ENCODE measurements around the gene IKBKE.
"Not testable (repeated sequence)": the region's sequence is repeated elsewhere in the genome, so short reads cannot be mapped to it uniquely, and the experiment has no call there.

Gene IKBKE

DNA sequence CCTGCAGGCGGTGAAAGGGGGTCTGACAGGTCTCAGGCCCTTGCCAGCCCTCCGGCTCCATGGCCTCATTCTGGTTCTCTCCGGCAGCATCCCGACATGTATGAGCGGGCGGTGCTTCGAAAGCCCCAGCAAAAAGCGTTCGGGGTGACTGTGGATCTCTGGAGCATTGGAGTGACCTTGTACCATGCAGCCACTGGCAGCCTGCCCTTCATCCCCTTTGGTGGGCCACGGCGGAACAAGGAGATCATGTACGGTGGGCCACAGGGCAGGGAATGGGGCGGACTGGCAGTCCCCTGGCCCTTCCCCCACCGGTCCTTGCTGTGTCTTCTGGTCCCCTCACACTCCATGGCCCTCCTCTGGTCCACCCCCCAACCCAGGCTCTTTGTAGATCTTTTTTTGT lies 6.3 kb downstream of the IKBKE start:
- DNase-seq, result no peak

DNA sequence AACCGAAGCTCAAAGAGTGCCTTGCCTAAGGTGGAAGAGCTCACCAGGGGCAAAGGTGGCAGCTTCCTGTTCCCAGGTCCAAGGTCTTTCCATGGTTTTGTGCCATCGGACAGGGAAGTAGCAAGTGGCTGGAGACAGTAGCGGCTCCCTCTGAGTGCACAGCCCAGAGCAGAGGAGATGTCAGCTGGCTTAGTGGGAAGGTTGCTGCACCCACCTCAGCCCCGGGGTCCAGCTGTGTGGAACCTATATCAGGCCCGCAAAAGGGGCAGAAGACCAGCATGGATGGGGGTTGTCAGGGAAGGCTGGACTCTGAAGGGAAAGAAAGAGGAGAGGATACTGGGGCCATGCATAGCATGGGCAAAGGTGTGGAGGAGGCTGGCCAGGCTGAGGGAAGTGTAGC lies 6.8 kb downstream of the IKBKE start:
- DNase-seq, result no peak

DNA sequence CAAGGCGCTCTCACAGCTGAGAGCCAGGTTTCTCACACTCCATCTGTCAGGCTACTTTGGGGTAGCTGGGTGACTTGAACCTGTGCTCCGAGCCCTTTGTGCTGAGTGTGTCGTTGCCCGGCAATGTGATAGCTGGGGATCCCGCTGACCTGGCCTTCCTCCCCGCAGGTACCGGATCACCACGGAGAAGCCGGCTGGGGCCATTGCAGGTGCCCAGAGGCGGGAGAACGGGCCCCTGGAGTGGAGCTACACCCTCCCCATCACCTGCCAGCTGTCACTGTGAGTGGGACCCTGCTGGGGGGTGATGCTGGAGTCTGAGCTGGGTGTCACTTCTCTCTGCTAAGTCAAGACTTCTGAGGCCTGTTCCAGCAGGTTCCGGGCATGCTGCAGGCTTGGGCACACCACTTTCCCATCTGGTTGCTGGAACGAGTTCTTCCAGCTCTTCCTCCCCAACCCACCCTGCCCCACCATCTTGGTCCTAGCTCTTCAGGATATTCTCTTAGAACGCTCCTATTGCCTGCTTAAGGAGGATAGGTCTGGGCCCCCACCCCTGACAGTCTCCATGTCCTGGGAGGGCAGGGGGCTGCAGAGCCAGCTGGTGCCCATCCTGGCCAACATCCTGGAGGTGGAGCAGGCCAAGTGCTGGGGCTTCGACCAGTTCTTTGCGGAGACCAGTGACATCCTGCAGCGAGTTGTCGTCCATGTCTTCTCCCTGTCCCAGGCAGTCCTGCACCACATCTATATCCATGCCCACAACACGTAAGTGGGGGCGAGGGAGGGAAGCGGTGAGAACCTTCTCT lies 7.5 kb downstream of the IKBKE start:
- no peak for DNase-seq

DNA sequence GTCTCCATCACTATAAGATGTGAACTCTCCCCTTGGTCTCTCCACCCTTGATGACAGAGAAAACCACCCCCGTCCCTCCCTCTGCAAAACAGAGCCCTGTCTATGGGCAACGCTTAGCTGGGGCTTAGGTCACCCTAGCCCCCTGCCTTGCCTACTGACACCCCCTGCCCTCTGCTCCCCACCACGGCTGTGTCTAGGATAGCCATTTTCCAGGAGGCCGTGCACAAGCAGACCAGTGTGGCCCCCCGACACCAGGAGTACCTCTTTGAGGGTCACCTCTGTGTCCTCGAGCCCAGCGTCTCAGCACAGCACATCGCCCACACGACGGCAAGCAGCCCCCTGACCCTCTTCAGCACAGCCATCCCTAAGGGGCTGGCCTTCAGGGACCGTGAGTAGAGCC lies 8.5 kb downstream of the IKBKE start:
- DNase-seq, result no peak

DNA sequence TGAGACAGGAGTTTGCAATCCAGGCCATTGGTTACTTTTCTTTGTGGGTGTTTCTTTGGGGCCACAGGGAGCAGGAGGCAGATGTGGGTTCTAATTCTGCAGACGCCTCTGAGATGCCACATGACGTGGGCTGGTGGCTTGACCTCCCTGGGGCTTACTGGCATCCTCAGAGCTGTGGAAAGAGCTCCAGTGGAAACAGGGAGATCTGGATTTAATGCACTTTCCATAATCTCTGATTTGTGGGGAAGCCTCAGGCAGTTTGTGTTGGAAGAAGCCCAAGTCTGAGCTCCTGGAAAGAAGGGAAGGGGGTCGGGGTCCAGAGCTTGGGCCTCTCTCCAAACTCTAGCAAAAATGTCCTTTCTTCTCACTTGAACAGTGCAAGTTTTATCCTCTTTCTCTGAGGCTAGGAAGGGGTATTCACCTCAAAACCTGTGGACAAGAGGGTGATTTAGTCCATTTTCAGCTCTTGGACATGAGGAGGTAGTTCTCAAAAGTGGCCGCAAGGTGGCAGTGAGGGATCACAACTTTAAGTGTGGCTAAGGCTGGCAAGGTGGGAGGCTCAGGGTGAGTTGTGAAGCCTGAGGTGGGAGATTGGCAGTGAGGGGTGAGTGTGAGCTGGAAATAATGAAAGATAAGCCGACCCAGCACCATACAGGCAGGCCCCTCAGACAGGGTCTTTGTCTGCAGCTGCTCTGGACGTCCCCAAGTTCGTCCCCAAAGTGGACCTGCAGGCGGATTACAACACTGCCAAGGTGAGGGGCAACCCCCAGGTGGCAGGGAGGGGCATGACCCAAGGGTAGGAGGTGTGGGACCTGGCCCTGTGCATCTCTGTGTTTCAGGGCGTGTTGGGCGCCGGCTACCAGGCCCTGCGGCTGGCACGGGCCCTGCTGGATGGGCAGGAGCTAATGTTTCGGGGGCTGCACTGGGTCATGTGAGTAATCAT lies 9.2 kb downstream of the IKBKE start:
- DNase-seq, result peak; percentile 90

DNA sequence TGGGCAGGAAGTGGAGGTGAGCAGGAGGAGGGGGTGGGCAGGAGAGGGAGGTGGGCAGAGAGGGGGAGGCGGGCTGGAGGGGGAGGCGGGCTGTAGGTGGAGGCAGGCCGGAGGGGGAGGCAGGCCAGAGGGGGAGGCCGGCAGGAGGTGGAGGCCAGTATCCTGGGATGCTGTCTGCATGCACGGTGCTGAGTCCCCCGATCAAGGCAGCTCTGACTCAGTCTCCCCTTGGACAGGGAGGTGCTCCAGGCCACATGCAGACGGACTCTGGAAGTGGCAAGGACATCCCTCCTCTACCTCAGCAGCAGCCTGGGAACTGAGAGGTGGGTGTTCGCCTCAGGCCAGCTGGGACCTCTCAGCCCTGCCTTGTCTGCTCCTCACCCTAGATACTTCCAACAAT lies 9.9 kb downstream of the IKBKE start:
- no peak for DNase-seq

DNA sequence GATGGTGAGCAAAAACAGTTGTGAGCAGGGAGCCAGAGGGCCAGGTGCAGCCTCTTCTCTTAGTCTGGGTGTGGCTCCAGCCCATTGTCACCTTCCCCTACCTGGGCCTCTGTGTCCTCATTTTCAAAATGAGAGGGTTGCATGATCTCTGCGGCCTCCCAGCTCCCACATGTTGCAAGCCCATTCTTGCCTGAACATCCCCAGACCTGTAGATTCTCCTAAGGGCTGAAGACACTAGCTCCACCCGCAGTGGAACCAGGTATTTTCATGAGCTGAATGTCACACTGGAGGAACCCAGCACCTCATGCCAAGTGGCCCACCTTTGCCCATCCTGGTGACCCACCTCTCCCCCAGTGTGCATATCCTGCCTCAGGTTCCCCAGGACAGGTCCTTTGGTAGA lies 12.3 kb downstream of the IKBKE start:
- DNase-seq, result no peak

DNA sequence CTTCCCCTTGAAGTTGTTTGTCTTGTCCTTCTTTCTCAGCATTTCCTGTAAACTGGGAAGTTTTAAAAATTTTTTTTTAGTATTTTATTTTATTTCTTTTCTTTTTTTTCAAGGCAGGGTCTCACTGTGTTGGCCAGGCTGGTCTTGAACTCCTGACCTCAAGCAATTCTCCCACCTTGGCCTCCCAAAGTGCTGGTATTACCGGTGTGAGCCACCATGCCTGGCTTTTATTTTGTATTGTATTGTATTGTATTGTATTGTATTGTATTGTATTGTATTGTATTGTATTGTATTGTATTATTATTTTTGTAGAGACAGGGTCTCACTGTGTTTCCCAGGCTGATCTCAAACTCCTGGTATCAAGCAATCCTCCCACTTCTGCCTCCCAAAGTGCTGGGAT lies 13.6 kb downstream of the IKBKE start:
- DNase-seq, result not testable (repeated sequence)

DNA sequence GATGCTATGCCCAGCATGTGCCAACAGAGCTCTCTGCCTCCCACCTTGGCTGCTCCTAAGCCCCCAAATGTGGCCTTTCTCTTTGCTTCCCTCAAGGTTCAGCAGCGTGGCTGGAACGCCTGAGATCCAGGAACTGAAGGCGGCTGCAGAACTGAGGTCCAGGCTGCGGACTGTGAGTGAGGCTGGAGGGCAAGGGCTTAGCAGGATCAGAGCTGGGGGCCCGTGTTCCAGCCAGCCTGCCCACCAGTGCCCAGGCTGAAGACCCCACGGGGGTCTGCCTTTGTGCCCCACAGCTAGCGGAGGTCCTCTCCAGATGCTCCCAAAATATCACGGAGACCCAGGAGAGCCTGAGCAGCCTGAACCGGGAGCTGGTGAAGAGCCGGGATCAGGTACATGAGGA lies 14.6 kb downstream of the IKBKE start:
- DNase-seq, result no peak

DNA sequence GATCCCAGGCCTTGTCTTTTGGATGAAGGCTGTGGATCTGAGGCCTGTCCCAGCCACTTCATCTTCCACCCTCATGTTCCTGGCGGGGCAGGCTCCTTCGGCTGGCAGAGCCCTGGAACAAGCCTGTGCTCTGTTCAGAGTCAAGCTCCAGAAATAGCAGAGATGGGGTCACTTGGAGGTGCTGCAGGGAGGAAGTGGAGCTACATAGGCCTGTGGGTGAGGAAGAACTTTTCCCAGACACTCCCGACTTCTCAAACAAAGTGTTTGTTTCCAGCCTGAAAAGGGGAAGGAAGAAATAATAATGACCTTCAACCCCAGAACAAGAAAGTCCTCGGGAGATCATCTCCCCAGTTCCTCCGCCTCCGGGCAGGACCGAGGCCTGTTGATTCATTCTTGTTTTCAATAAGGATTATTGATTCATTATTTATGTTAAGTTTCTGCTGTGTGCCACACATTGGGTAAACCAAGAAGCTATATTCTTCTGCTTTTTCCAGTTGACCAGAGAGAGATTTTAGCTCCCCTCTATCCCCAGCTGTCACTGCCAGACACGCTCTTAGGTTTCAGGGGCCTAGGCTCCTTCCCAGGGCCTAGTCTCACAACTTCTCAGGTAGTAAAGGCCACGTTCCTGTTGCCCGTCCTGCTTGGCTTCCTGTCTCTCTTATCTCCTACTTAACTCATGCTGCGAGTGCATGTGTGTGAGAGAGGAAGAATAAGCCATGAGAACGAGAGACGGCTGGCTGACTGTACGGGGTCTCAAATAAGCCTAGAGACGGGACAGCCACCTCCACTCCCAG lies 16.9 kb downstream of the IKBKE start:
- DNase-seq, result no peak

DNA sequence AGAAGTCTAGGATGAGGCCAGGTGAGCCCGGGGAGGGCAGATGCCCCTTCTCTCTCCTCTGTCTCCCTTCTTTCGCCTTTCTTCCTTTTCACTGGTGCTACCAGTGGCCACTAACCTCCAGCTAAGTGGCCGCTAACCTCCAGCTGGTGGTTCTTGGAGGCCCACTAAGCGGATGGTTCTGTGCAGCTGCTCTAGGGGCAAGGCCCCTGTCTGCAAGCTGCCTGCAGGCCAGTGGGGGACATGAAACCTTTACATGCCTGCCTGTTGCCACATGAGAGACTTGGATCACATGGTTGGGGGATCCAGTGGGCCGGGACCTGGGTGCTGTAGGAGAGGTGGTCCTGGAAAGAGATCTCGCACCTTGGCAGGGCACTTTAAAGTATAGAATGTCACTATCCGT lies 17.7 kb downstream of the IKBKE start:
- no peak for DNase-seq

DNA sequence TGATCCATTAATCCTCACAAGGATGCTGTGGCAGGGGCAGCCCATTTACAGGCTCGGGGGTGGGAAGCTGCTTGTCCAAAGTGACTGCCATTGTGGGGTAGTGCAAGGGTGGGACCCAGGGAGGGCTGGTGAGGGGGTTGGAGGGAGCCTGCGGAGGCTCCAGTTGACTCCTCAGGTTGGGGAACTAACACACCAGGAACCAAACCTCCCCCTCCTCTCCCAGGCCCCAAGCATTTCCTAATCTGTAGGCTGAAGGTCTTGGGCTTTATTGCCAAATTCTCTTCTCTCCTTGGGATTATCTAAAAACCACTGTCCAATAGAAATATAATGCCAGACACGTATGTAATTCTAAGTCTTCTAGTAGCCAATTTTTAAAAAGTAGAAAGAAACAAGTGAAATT lies 18.2 kb downstream of the IKBKE start:
- no peak for DNase-seq

DNA sequence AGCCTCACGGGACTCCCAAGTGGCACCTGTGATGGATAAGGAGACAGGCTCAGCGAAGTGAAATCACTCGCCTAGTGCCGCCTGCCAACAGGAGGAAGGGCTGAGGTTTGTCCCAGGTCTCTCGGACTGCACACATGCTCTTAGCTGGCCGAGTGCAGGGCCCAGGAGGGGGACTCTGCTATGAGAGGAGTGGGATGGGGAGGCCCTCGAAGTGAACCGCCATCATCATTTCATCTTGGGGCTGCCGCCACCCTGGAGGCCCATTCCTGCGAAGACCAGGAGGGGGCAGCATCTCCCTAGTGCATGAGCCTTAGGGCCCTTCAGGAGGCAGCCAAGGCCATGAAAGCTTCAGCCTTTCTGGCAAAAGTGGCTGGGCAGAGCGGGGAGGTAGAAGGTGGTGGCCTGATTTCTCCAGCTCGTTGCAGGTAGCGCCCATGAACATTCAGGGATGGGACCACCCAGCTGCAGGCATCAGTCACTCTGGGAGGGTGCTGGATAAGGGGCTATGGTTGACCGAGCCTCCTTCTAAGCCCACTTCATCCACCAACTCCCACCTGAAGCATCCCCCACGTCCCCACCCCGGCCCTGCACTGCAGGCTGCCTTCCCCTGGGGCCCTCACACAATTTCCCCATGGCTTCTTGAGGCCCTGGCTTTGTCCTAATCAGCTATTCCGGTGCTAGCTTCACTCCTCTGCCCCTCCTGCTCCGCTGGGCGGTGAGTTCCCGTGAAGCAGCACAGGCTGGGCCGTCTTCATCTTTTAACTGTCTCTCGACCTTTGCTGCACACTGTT lies 19.9 kb downstream of the IKBKE start:
- DNase-seq, result peak; percentile 92

DNA sequence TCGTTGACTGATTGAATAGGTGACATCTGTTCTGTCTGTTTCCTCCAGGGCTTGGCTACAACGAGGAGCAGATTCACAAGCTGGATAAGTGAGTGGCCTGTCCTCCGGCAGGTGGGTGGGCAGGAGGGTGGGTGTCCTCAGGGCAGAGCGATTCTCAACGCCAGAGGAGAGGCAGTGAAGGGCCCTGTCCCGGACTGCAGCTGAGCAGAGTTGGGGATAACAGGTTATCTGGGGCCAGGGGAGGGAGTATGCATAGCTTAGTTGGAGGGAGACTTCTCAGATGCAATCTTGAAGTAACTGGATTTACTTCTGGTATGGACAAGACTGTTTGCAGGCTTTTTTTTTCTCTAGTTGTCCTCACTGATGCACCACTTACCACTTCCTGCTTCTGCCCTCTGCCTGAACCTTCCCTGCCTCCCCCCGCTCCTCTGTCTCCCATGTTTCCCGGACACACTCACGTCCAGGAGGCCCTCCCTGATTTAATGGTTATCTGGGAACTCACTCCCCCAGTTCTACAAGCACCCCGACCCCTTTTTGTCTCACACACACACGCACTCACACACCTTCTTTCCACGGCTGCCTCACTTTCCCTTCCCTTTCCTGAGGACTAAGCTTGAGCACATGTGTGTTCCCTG lies 20.6 kb downstream of the IKBKE start:
- peak; percentile 31 for DNase-seq

DNA sequence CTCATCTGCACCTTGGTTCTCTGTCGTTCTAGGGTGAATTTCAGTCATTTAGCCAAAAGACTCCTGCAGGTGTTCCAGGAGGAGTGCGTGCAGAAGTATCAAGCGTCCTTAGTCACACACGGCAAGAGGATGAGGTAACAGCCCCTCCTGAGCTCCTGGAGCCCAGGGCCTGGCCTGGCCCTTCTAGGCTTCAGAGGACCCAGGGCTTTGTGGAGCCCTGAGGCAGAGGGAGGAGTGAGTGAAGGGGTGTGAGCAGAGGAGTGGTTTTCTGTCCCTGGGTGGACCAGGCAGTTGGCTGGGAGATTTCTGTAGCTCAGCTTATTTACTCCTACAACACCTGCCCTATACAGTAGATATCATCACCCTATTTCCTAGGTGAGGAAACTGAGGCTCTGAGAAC lies 21.3 kb downstream of the IKBKE start:
- peak; percentile 38 for DNase-seq

DNA sequence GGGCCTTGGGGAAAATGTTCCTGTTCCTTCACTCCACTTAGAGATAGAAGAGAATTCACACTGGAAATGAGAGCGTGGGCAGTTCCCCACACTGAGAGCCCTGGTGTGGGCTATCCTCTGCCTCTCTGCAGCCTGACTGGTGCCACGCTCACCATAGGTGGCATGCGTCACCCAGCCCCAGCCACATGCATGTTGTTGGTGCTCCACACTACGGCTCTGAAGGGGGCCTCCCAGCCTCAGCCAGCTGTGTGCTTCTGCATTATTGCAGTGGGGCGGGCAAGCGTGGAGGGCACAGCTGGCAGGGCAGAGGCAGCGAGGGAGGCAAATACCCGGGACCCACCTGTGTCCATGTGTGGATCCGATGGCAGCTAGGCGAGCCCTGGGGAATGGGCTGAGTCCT lies 22.3 kb downstream of the IKBKE start:
- DNase-seq, result no peak

DNA sequence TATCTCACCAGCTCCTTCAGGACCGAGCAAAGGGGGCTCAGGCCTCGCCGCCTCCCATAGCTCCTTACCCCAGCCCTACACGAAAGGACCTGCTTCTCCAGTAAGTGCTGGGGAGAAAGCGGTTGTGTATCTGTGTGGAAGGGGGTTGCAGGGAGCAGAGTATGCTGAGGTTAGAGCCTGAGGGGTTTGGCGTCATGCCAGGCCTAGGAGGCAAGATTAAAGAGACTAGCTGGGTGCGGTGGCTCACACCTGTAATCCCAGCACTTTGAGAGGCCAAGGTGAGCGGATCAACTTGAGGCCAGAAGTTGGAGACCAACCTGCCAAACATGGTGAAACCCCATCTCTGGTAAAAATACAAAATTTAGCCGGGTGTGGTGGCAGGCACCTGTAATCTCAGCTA lies 23.0 kb downstream of the IKBKE start:
- DNase-seq, result no peak

DNA sequence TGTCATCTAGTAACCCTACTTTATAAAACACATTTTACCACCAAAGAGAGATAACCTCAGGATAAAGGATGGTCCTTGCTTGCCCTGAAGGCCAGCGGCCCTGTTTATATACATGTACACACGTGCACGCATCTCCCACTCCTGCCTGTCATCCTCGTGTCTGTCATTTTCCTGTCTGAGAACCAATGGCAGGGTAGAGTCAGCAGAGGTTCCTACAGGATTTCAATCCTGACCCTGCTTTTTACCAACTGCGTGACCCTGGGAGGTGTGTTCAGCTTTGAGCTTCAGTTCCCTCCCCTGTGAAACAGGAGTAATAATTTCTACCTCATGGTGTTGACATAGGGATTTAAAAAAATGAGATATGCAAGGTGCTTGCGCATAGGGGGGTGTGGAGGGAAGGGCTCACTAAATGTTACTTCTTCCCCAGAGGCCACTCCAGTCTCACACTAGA lies 24.8 kb downstream of the IKBKE start:
- DNase-seq, result peak; percentile 31

DNA sequence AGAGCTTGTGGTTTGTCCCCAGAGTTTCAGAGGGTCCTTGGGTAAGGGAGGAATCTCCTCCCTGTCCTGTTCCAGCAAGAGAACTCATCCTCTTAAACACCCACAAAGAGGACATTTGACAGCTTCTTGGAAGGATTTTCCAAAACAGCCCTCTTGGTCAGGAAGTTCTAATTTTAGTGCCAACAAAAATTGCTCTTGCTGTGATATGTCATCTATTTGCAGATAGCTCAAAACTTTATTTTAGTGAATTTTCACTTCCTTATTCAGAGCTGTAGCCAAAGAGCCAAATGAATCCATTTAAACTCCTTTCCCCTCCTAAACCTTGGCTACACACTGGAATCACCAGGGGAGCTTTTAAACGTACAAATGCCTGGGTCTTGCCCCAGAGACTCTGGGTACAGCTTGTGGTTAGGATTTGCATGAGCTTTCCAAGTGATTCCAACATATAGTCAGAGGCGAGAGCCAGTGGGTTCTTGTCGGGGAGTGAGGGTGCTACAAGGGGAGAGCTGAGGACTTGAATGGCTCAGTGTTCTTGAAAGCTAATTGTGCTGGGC lies 25.3 kb downstream of the IKBKE start:
- no peak for DNase-seq

DNA sequence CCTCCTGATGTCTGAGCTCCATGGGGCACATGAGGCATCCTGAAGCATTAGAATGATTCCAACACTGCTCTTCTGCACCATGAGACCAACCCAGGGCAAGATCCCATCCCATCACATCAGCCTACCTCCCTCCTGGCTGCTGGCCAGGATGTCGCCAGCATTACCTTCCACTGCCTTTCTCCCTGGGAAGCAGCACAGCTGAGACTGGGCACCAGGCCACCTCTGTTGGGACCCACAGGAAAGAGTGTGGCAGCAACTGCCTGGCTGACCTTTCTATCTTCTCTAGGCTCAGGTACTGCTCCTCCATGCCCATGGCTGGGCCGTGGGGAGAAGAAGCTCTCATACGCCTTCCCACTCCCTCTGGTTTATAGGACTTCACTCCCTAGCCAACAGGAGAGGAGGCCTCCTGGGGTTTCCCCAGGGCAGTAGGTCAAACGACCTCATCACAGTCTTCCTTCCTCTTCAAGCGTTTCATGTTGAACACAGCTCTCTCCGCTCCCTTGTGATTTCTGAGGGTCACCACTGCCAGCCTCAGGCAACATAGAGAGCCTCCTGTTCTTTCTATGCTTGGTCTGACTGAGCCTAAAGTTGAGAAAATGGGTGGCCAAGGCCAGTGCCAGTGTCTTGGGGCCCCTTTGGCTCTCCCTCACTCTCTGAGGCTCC lies 26.0 kb downstream of the IKBKE start:
- DNase-seq, result peak; percentile 45

DNA sequence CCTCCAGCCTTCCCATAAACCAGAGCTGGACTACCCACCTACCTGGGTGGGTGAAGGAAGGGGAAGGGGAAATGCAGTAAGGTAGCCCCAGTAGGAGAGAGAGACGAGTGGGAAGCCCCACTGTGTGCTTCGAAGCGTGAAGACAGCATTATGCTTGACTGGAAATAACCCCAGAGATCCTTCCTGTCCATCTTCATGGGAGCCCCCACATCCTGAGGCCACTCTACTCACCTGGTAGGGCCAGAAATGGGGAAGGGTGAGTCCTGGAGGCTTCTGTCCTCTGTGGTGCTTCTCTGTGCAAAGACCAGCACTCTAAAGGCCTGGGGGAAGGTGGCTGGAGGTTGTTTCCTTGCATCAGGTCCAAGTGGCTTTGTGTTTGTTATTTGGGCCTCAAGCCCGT lies 27.1 kb downstream of the IKBKE start:
- no peak for DNase-seq

Measured in DMS53 (cell line).